ENCODE measurements around the gene KANSL1. TPM values are rescaled to one million over a fixed set of nuclear protein-coding genes. Genes with fewer than 3 reads are reported as not detected.
A peak's percentile ranks its signal among the peaks of the same experiment; 100 is the strongest.

KANSL1 gene
- total RNA-seq, 2 experiments from 2014 or later = 46.8 to 64.5 TPM

DNA sequence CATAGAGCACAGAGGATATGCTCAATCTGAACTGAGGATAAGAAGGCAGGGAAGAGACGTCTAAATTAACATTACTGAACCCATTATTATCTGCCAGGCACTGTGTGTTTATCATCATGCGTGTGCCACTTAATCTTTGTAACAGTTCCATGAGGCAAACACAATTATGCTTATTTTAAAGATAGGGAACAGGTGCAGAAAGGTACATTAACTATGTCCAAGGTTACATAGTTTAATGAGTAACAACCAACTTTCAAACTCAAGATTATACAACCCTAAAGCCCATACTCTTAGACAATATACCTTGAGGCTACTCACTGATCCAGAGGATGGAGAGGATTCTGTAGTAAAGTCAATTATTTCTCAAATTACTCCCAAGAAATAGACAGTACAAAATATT lies 151.0 kb downstream of the KANSL1 start:
- DNase-seq (no peak), ATAC-seq (no peak)
- ChIA-PET POLR2A (no interaction called here), CTCF (interaction anchor here (0.8 to 1.3 kb wide), 3 partner anchors 8 to 41 kb away, joined by 3 read pairs; no protein-coding TSS in a partner anchor)
- no peak overlapping the region for H3K4me3 Mint-ChIP-seq
- intact Hi-C loops (cut with DNase I, micrococcal nuclease) = no loop called here
- H3K9me3 Mint-ChIP-seq (ENCODE audit: low read depth) = no peaks in the 10 kb centered on the region
- no peaks in the 10 kb centered on the region for H3K27me3 Mint-ChIP-seq
- peaks cover 58% of the 10 kb centered on the region for H3K36me3 Mint-ChIP-seq (ENCODE audit: low read depth)
- no peak overlapping the region for H3K27ac Mint-ChIP-seq
- peaks cover 17% of the 10 kb centered on the region for H3K4me1 Mint-ChIP-seq

GRCh38 chr17:46039592-46040186 lies 153.5 kb downstream of the KANSL1 start:
- Mint-ChIP-seq H3K9me3 (ENCODE audit: low read depth) (no peaks in the 10 kb centered on the region), H3K27me3 (no peaks in the 10 kb centered on the region), H3K36me3 (ENCODE audit: low read depth) (peaks cover 62% of the 10 kb centered on the region), H3K4me1 (peaks cover 14% of the 10 kb centered on the region), H3K4me3 (no peak overlapping the region), H3K27ac (no peak overlapping the region)
- ChIA-PET POLR2A (interaction anchor here (0.7 to 0.8 kb wide), 2 partner anchors 147 to 153 kb away, joined by 3 read pairs; partner anchors contain the start of gene KANSL1), CTCF (interaction anchor here (0.5 to 3.0 kb wide), 4 partner anchors 13 to 173 kb away, joined by 3 to 16 read pairs (median 5); no protein-coding TSS in a partner anchor)
- DNase-seq (no peak), ATAC-seq (no peak)
- intact Hi-C loops (cut with DNase I, micrococcal nuclease) = no loop called here

- DNase-seq = no peak
- Mint-ChIP-seq H3K27me3 (no peaks in the 10 kb centered on the region), H3K27ac (no peak overlapping the region), H3K4me1 (peaks cover 9% of the 10 kb centered on the region), H3K9me3 (ENCODE audit: low read depth) (no peaks in the 10 kb centered on the region), H3K4me3 (no peak overlapping the region), H3K36me3 (ENCODE audit: low read depth) (peaks cover 64% of the 10 kb centered on the region)
- intact Hi-C loops (cut with DNase I, micrococcal nuclease) = no loop called here
- ATAC-seq = no peak
- ChIA-PET CTCF (interaction anchor here (1.0 to 3.0 kb wide), 3 partner anchors 14 to 174 kb away, joined by 3 to 16 read pairs (median 4); no protein-coding TSS in a partner anchor), POLR2A (interaction anchor here (0.8 kb wide), 1 partner anchor 154 kb away, joined by 3 read pairs; the partner anchor contains the start of gene KANSL1)
These were observed 154.3 kb downstream of the KANSL1 start for GRCh38 chr17:46038937-46039336.

DNA sequence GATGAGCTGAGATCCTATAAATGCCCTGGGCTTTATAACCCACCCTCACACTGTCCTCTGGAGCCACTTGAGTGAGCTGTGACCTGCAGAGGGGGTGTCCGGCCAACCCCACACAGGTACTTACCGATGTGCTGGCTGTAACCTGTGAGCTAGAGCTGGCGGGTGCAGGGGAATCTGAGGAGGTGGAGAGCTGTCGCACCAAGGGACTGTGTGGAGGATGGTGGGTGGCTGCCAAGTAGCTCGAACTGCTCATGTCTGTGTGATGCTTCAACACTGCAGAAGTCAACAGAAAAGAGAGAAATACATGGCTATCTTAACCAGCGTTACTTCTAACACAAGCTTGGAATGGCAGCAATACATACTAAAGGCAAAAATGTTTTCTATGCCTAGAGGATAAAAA lies 154.8 kb downstream of the KANSL1 start:
- peaks cover 9% of the 10 kb centered on the region for H3K4me1 Mint-ChIP-seq
- no peak for DNase-seq
- ChIA-PET POLR2A (interaction anchor here (0.8 kb wide), 1 partner anchor 155 kb away, joined by 3 read pairs; the partner anchor contains the start of gene KANSL1), CTCF (interaction anchor here (1.0 to 3.0 kb wide), 2 partner anchors 20 to 175 kb away, joined by 3 to 16 read pairs; no protein-coding TSS in a partner anchor)
- H3K4me3 Mint-ChIP-seq = no peak overlapping the region
- H3K9me3 Mint-ChIP-seq (ENCODE audit: low read depth) = no peaks in the 10 kb centered on the region
- intact Hi-C loops (cut with DNase I, micrococcal nuclease) = no loop called here
- no peak for ATAC-seq
- peak overlapping the region; percentile 5 for H3K27ac Mint-ChIP-seq
- peaks cover 59% of the 10 kb centered on the region for H3K36me3 Mint-ChIP-seq (ENCODE audit: low read depth)
- no peaks in the 10 kb centered on the region for H3K27me3 Mint-ChIP-seq

GRCh38 chr17:46037722-46038255 lies 155.4 kb downstream of the KANSL1 start:
- H3K4me1 Mint-ChIP-seq = peaks cover 9% of the 10 kb centered on the region
- peak overlapping the region; percentile 5 for H3K27ac Mint-ChIP-seq
- H3K36me3 Mint-ChIP-seq (ENCODE audit: low read depth) = peaks cover 56% of the 10 kb centered on the region
- H3K27me3 Mint-ChIP-seq = no peaks in the 10 kb centered on the region
- ATAC-seq (no peak), DNase-seq (no peak)
- intact Hi-C loops (cut with DNase I, micrococcal nuclease) = no loop called here
- H3K9me3 Mint-ChIP-seq (ENCODE audit: low read depth) = no peaks in the 10 kb centered on the region
- H3K4me3 Mint-ChIP-seq = no peak overlapping the region
- ChIA-PET CTCF (interaction anchor here (1.0 to 3.0 kb wide), 2 partner anchors 20 to 175 kb away, joined by 3 to 16 read pairs; no protein-coding TSS in a partner anchor), POLR2A (no interaction called here)

DNA sequence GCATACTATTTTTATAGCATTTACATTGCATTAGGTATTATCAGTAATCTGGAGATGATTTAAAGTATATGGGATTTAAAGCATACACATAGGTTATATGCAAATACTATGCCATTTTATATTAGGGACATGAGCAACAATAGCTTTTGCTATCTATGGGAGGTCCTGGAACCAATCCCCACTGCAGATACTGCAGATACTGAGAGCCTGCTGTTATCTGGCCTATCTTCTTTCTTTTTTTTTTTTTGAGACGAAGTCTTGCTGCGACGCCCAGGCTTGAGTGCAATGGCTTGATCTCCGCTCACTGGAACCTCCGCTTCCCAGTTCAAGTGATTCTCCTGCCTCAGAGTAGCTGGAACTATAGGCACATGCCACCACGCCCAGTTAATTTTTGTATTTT lies 156.7 kb downstream of the KANSL1 start:
- Mint-ChIP-seq H3K27me3 (no peaks in the 10 kb centered on the region), H3K36me3 (ENCODE audit: low read depth) (peaks cover 59% of the 10 kb centered on the region), H3K9me3 (ENCODE audit: low read depth) (no peaks in the 10 kb centered on the region), H3K27ac (no peak overlapping the region), H3K4me1 (peaks cover 9% of the 10 kb centered on the region), H3K4me3 (no peak overlapping the region)
- DNase-seq = no peak
- CTCF ChIA-PET = interaction anchor here (0.6 to 1.1 kb wide), 3 partner anchors 8 to 151 kb away, joined by 3 to 10 read pairs (median 4); no protein-coding TSS in a partner anchor
- intact Hi-C loops (cut with DNase I, micrococcal nuclease) = no loop called here
- no peak for ATAC-seq
- POLR2A ChIA-PET = no interaction called here

GRCh38 chr17:46035112-46035818 lies 158.0 kb downstream of the KANSL1 start:
- no peak overlapping the region for H3K4me3 Mint-ChIP-seq
- intact Hi-C loops (cut with DNase I, micrococcal nuclease) = no loop called here
- CTCF ChIA-PET = interaction anchor here (0.6 to 2.5 kb wide), 4 partner anchors 7 to 28 kb away, joined by 3 to 16 read pairs (median 7); no protein-coding TSS in a partner anchor
- H3K27me3 Mint-ChIP-seq = no peaks in the 10 kb centered on the region
- ATAC-seq = peak; percentile 36
- DNase-seq = peak; percentile 31
- peak overlapping the region; percentile 29 for H3K27ac Mint-ChIP-seq
- POLR2A ChIA-PET = interaction anchor here (0.8 kb wide), 1 partner anchor 16 kb away, joined by 6 read pairs; no protein-coding TSS in a partner anchor
- H3K36me3 Mint-ChIP-seq (ENCODE audit: low read depth) = peaks cover 61% of the 10 kb centered on the region
- peaks cover 9% of the 10 kb centered on the region for H3K4me1 Mint-ChIP-seq
- no peaks in the 10 kb centered on the region for H3K9me3 Mint-ChIP-seq (ENCODE audit: low read depth)

DNA sequence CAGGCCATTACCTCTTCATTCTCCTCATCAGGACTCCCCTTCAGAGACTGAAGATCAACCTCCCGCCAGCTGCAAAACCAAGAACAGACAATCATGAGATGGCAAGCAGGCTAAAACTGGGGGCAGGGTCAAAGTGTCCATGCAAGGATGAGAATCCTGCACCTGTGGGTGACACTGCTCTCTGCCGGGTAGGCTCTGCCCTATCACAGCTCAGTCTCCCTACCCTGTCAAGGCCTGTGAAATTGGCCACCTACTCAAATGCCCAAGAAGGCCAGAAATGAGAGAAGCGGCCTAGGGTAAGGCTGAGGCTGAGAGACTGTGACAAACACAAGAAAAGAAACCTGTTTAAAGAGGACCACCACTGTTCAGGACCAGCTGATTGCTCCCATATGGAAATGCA lies 159.8 kb downstream of the KANSL1 start:
- DNase-seq (no peak), ATAC-seq (no peak)
- Mint-ChIP-seq H3K4me1 (peaks cover 13% of the 10 kb centered on the region), H3K27ac (no peak overlapping the region), H3K27me3 (no peaks in the 10 kb centered on the region), H3K4me3 (no peak overlapping the region), H3K36me3 (ENCODE audit: low read depth) (peaks cover 62% of the 10 kb centered on the region), H3K9me3 (ENCODE audit: low read depth) (no peaks in the 10 kb centered on the region)
- intact Hi-C loops (cut with DNase I, micrococcal nuclease) = no loop called here
- POLR2A ChIA-PET = no interaction called here
- CTCF ChIA-PET = interaction anchor here (1.0 to 2.5 kb wide), 5 partner anchors 10 to 179 kb away, joined by 3 to 16 read pairs (median 5); no protein-coding TSS in a partner anchor

DNA sequence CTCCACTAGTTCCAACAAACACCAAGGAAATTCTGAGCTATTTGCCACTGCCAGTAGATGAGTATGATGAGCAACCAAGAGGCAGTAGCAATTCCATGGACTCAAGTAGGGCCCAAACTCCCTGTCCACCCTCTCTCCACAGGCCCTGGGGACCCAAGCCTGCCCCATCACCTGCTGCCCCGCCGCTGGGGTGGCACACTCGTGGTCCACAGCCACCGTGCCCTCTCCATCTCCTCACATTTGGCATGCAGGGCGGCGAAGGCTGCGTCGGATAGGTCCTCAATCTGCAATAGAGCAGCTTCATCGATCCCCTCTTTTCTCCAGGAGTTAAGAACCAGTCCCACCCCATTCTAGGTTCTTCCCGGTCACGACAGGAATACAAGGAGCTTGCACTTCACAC lies 160.3 kb downstream of the KANSL1 start:
- CTCF ChIA-PET = interaction anchor here (0.6 to 2.5 kb wide), 6 partner anchors 10 to 180 kb away, joined by 3 to 16 read pairs (median 4); no protein-coding TSS in a partner anchor
- peaks cover 57% of the 10 kb centered on the region for H3K36me3 Mint-ChIP-seq (ENCODE audit: low read depth)
- H3K9me3 Mint-ChIP-seq (ENCODE audit: low read depth) = no peaks in the 10 kb centered on the region
- H3K27ac Mint-ChIP-seq = no peak overlapping the region
- ATAC-seq (no peak), DNase-seq (no peak)
- POLR2A ChIA-PET = no interaction called here
- no peaks in the 10 kb centered on the region for H3K27me3 Mint-ChIP-seq
- H3K4me3 Mint-ChIP-seq = no peak overlapping the region
- H3K4me1 Mint-ChIP-seq = peaks cover 13% of the 10 kb centered on the region
- intact Hi-C loops (cut with DNase I, micrococcal nuclease) = no loop called here

- peaks cover 13% of the 10 kb centered on the region for H3K4me1 Mint-ChIP-seq
- H3K27me3 Mint-ChIP-seq = no peaks in the 10 kb centered on the region
- H3K36me3 Mint-ChIP-seq (ENCODE audit: low read depth) = peaks cover 52% of the 10 kb centered on the region
- H3K4me3 Mint-ChIP-seq = no peak overlapping the region
- CTCF ChIA-PET = interaction anchor here (2.4 kb wide), 1 partner anchor 181 kb away, joined by 10 read pairs; no protein-coding TSS in a partner anchor
- intact Hi-C loops (cut with DNase I, micrococcal nuclease) = no loop called here
- DNase-seq = no peak
- no peaks in the 10 kb centered on the region for H3K9me3 Mint-ChIP-seq (ENCODE audit: low read depth)
- no peak for ATAC-seq
- POLR2A ChIA-PET = interaction anchor here (0.7 kb wide), 1 partner anchor 397 kb away, joined by 6 read pairs; no protein-coding TSS in a partner anchor
- no peak overlapping the region for H3K27ac Mint-ChIP-seq
These were observed 161.3 kb downstream of the KANSL1 start for GRCh38 chr17:46031920-46032319.

DNA sequence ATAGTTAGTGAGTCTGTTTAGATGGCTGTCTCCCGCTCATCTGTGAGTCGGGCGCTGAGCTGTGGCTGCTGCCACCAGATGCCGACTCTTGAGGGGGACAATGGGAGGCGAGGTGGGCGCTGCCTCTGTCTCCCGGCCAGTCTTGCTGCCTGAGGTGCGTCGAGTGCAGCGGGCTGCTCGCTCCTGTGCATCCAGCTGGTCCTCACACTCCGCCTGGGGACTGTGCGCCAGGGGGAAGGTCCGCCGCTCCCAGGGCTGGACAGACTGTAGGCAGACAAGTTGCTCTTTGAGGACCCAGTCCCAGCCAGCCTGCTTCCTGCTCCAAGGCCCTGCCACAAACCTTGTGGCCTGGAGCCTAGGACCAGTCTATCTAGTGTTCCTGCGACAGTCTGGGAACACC lies 161.8 kb downstream of the KANSL1 start:
- peaks cover 51% of the 10 kb centered on the region for H3K36me3 Mint-ChIP-seq (ENCODE audit: low read depth)
- CTCF ChIA-PET = interaction anchor here (0.6 to 1.0 kb wide), 2 partner anchors 13 to 184 kb away, joined by 3 to 7 read pairs; no protein-coding TSS in a partner anchor
- H3K9me3 Mint-ChIP-seq (ENCODE audit: low read depth) = no peaks in the 10 kb centered on the region

More for the DNA sequence above, 161.8 kb downstream of the KANSL1 start:
- H3K4me3 Mint-ChIP-seq = no peak overlapping the region
- H3K27me3 Mint-ChIP-seq = no peaks in the 10 kb centered on the region
- intact Hi-C loops (cut with DNase I, micrococcal nuclease) = no loop called here
- no peak overlapping the region for H3K27ac Mint-ChIP-seq
- POLR2A ChIA-PET = interaction anchor here (0.7 kb wide), 2 partner anchors 396 to 795 kb away, joined by 5 to 6 read pairs; no protein-coding TSS in a partner anchor
- ATAC-seq (no peak), DNase-seq (no peak)
- peaks cover 13% of the 10 kb centered on the region for H3K4me1 Mint-ChIP-seq

Measured in activated CD4-positive, alpha-beta T cell treated with anti-CD3 and anti-CD28 coated beads for 36 hours (primary cell).